ENCODE measurements around the gene ELAVL2. TPM values are rescaled to one million over a fixed set of nuclear protein-coding genes. Genes with fewer than 3 reads are reported as not detected.

ELAVL2 gene
- total RNA-seq, 4 donors from 2014 or later: 0.84 TPM; not detected in 2

DNA sequence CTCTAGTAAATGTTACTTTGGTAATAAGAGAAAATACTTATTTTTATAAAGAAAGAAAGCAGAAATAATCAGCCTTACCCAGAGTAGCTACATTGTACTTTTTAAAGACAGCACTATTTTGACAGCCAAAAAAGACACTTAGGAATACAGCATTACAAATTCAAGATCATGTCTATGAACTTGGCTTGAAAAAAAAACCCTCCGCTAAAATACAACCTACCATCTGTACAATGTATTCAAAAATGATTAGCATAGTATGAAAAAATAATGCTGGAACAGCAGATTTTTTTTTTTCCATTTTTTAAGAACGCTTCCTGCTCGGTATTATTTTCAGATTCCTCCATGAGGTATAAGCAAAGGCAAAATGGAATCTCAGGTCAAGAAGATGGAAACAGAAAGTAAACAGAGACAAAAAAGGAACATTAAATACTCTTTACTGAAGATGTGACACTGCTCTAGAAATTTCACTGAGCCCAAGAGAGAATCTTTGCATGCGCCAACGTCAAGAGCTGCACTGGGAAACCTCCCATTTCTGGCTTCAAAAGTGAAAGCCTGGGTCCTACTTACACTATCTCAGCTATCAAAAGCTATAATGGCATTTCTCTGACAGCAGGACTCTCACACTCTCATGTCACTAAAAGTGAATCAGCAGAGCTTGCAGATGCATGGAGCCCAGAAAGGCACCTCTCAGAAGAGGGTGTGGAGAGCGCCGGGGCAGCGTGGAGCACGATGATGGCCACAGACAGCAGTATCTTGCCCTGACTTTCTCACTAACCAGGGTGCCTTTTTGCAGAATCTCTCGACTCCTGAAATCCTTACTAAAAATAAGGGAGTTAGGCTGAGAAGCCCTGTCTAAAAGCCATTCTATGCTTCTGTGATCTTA lies 167.4 kb downstream of the ELAVL2 start:
- ATAC-seq (ENCODE audit: low FRiP score): no peak
- no peak for TF ChIP-seq CTCF (IDR thresholded peaks at IDR 0.05)
- DNase-seq (ENCODE audit: low spot score): no peak

GRCh38 chr9:23651051-23651450 lies 175.0 kb downstream of the ELAVL2 start:
- ATAC-seq (ENCODE audit: low FRiP score): no peak

GRCh38 chr9:23648651-23649050 lies 177.4 kb downstream of the ELAVL2 start:
- no peak for TF ChIP-seq CTCF (IDR thresholded peaks at IDR 0.05)
- DNase-seq (ENCODE audit: low spot score): no peak
- ATAC-seq (ENCODE audit: low FRiP score): no peak

More at GRCh38 chr9:23651051-23651450, 175.0 kb downstream of the ELAVL2 start:
- DNase-seq (ENCODE audit: low spot score): no peak
- TF ChIP-seq CTCF (IDR thresholded peaks at IDR 0.05): no peak

GRCh38 chr9:23644896-23645295 lies 181.1 kb downstream of the ELAVL2 start:
- DNase-seq (ENCODE audit: low spot score): no peak
- no peak for TF ChIP-seq CTCF (IDR thresholded peaks at IDR 0.05)
- ATAC-seq (ENCODE audit: low FRiP score): no peak

- no peak for DNase-seq (ENCODE audit: low spot score)
- no peak for TF ChIP-seq CTCF (IDR thresholded peaks at IDR 0.05)
Measured at GRCh38 chr9:23644326-23644725, 181.7 kb downstream of the ELAVL2 start.

DNA sequence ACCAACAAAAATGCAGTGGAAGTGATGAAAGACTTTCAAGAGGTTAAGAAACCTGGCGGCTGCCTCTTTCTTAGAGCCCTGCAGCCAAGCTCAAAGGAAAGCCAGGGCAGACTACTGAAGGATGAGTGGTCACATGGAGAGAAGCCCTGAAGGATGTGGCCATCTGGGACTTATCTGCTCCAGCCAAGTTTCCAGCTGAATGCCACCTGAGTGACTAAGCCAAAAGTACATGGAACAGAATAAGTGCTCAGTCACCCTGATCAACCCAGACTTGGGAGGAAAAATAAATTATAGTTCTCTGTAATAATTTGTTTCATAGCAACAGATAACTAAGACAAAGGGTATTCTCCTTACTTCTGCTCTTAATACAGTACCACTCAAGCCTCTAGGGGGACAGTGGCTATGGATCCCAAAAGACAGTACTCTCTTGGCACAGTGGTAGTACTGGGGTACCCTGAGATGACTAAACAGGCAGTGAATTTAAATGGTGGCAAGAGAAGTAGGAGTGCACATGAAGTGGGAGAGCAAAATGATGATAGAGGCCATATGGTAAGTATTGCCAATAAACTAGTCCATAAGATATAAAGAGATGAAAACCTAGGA lies 182.3 kb downstream of the ELAVL2 start:
- no peak for TF ChIP-seq CTCF (IDR thresholded peaks at IDR 0.05)
- DNase-seq (ENCODE audit: low spot score) (no peak), ATAC-seq (ENCODE audit: low FRiP score) (no peak)

More at GRCh38 chr9:23644326-23644725, 181.7 kb downstream of the ELAVL2 start:
- no peak for ATAC-seq (ENCODE audit: low FRiP score)

Measured in omental fat pad (tissue), 4 donors.